ENCODE results near the gene TRAPPC4.

- no peak for TF ChIP-seq CTCF (IDR thresholded peaks at IDR 0.05)
- TF ChIP-seq POLR2A (IDR thresholded peaks at IDR 0.05), result no peak
- no peak for TF ChIP-seq POLR2AphosphoS5 (IDR thresholded peaks at IDR 0.05)
Measured at GRCh38 chr11:119055901-119056300, 37.3 kb downstream of the TRAPPC4 start.
